BLaER1 treated with 17β-estradiol and CSF1 and Interleukin-3, amounts not matched to agents 10 nM and 100 nM (cell line): ENCODE data around the gene SV2A.
"Not testable (repeated sequence)": the region's sequence is repeated elsewhere in the genome, so short reads cannot be mapped to it uniquely, and the experiment has no call there.

Experiments
- H3K27ac ChIP-seq, 11 experiments: shearing (Covaris generic); formaldehyde crosslinking; 2 replicates each; pipeline ENCODE4 v1.8.1; 2022
- H3K27me3 ChIP-seq, 11 experiments: shearing (Covaris generic); formaldehyde crosslinking; 2 replicates each; pipeline ENCODE4 v1.8.1; 2022
- H3K36me3 ChIP-seq, 11 experiments: shearing (Covaris generic); formaldehyde crosslinking; 2 replicates each; pipeline ENCODE4 v1.8.1; 2022
- H3K4me1 ChIP-seq, 10 experiments: shearing (Covaris generic); formaldehyde crosslinking; 2 replicates each; pipeline ENCODE4 v1.8.1; 2022
- H3K4me2 ChIP-seq, 11 experiments: shearing (Covaris generic); formaldehyde crosslinking; 2 replicates each; pipeline ENCODE4 v1.8.1; 2022
- H3K4me3 ChIP-seq, 10 experiments: shearing (Covaris generic); formaldehyde crosslinking; 2 replicates each; pipeline ENCODE4 v1.8.1; 2022
- H3K9ac ChIP-seq, 11 experiments: shearing (Covaris generic); formaldehyde crosslinking; 2 replicates each; pipeline ENCODE4 v1.8.1; 2022
- H3K9me3 ChIP-seq, 11 experiments: shearing (Covaris generic); formaldehyde crosslinking; replicated peaks in 1 of 11; 2 replicates each; pipeline ENCODE4 v1.8.1; 2022
- H4K20me1 ChIP-seq, 11 experiments: shearing (Covaris generic); formaldehyde crosslinking; 2 replicates each; pipeline ENCODE4 v1.8.1; 2022
- Cebpa-rat ChIP-seq, 11 experiments: shearing (Covaris generic); IDR thresholded peaks; 2 replicates each; pipeline ENCODE4 v1.8.1; 2022

SV2A gene

GRCh38 chr1:149949911-149950310, 32.3 kb upstream of the SV2A start:
- Histone ChIP-seq H3K9ac (no peak overlapping the region), H3K9me3 (0 out of 22 replicates have a peak, but pooled peaks cover 0 to 3% (median 0%) of the 10 kb centered on the region in 11 experiments), H3K4me3 (no peak overlapping the region), H4K20me1 (no peaks in the 10 kb centered on the region), H3K4me1 (no peaks in the 10 kb centered on the region), H3K4me2 (no peak overlapping the region), H3K36me3 (no peaks in the 10 kb centered on the region), H3K27ac (no peak overlapping the region), H3K27me3 (no peaks in the 10 kb centered on the region)
- no peak for TF ChIP-seq Cebpa-rat (IDR thresholded peaks at IDR 0.05)

- no peaks in the 10 kb centered on the region for H3K9me3 ChIP-seq
- TF ChIP-seq Cebpa-rat (IDR thresholded peaks at IDR 0.05), result no peak
- H3K27ac ChIP-seq, result no peak overlapping the region
- no peak overlapping the region for H3K9ac ChIP-seq
- no peaks in the 10 kb centered on the region; a peak in 1 of 22 replicates for H3K27me3 ChIP-seq
- H3K4me3 ChIP-seq, result no peak overlapping the region
- no peaks in the 10 kb centered on the region for H3K36me3 ChIP-seq
- no peak overlapping the region for H3K4me2 ChIP-seq
- H4K20me1 ChIP-seq, result no peaks in the 10 kb centered on the region
- H3K4me1 ChIP-seq, result peaks cover 0 to 4% (median 0%) of the 10 kb centered on the region in 10 experiments; a peak in 3 of 20 replicates
These were observed 27.6 kb upstream of the SV2A start for GRCh38 chr1:149945206-149945605.

- H3K36me3 ChIP-seq, result no peaks in the 10 kb centered on the region
- no peaks in the 10 kb centered on the region; a peak in 1 of 22 replicates for H3K27me3 ChIP-seq
- peaks cover 0 to 27% (median 16%) of the 10 kb centered on the region in 10 experiments; a peak in 15 of 20 replicates for H3K4me1 ChIP-seq
- H4K20me1 ChIP-seq, result no peaks in the 10 kb centered on the region
- H3K4me2 ChIP-seq, result no peak overlapping the region
- no peak for TF ChIP-seq Cebpa-rat (IDR thresholded peaks at IDR 0.05)
- no peak overlapping the region for H3K4me3 ChIP-seq
- no peak overlapping the region for H3K9ac ChIP-seq
- H3K27ac ChIP-seq, result no peak overlapping the region
- H3K9me3 ChIP-seq, result no peaks in the 10 kb centered on the region
These were observed 25.2 kb upstream of the SV2A start for GRCh38 chr1:149942885-149943284.

DNA sequence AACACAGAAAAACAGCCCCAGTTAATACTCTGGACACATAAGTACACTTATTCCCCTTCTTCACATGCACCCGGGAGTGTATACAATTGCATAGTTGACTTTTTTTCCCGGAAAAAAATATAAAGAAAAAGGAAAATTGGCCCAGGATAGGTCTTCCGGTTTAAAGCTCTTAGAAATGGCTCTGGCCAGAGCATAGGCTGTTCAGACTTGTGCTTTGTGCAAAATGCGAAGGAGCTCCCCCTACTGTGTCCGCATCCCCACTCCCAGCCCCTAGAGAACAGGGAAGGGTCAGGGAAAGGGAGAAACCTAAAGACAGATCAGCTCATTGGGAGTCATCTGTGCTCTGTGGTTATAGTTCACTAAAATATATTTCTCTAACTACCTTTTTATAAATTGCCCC, 24.6 kb upstream of the SV2A start:
- Histone ChIP-seq H3K27ac (no peak overlapping the region), H3K4me1 (peaks cover 0 to 34% (median 22%) of the 10 kb centered on the region in 10 experiments; a peak in 15 of 20 replicates), H3K27me3 (no peaks in the 10 kb centered on the region; a peak in 1 of 22 replicates), H3K9ac (no peak overlapping the region), H4K20me1 (no peaks in the 10 kb centered on the region), H3K4me2 (no peak overlapping the region), H3K4me3 (no peak overlapping the region), H3K36me3 (no peaks in the 10 kb centered on the region), H3K9me3 (no peaks in the 10 kb centered on the region)
- TF ChIP-seq Cebpa-rat (IDR thresholded peaks at IDR 0.05), result no peak

DNA sequence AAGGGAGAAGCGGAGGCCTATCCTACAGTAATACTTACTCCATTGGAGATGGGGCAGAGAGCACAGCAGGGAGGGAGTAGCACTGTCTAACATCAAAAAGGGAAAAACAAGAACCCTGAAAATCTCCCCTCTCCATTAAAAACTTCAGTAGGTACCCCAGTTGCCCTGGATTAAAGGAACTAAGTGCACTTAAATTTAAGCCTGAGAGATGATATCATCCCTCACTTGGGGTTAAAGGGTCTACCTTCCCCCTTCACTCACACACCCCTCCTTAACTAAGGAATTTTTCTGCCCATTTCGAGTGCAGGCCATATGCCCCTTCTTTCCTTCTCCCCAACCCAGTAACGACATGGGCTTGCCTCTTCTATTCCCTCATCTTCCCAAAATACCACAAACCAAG, 22.8 kb upstream of the SV2A start:
- no peak for TF ChIP-seq Cebpa-rat (IDR thresholded peaks at IDR 0.05)
- Histone ChIP-seq H3K4me1 (peaks cover 0 to 52% (median 23%) of the 10 kb centered on the region in 10 experiments; a peak in 15 of 20 replicates), H3K27me3 (no peaks in the 10 kb centered on the region; a peak in 1 of 22 replicates), H3K9ac (no peak overlapping the region), H3K4me3 (no peak overlapping the region), H4K20me1 (no peaks in the 10 kb centered on the region), H3K27ac (0 out of 22 replicates have a peak overlapping the region, but pooled peaks of 1 of the 11 experiments have one; percentile 14), H3K36me3 (no peaks in the 10 kb centered on the region), H3K9me3 (no peaks in the 10 kb centered on the region), H3K4me2 (peak overlapping the region in 1 of 11 experiments; percentile 63; a peak in 1 of 22 replicates)

- H3K9me3 ChIP-seq, H3K36me3 ChIP-seq, H3K4me3 ChIP-seq, H4K20me1 ChIP-seq, H3K27me3 ChIP-seq: not testable (repeated sequence)
- Histone ChIP-seq H3K4me1 (peaks cover 0 to 63% (median 23%) of the 10 kb centered on the region in 10 experiments; a peak in 15 of 20 replicates), H3K9ac (peak overlapping the region in 1 of 11 experiments; percentile 14; a peak in 1 of 22 replicates), H3K27ac (peak overlapping the region in 1 of 11 experiments; percentile 37; a peak in 1 of 22 replicates), H3K4me2 (peak overlapping the region in 7 of 11 experiments; percentile 9 to 74 (median 62); a peak in 14 of 22 replicates)
These were observed 21.0 kb upstream of the SV2A start for GRCh38 chr1:149938668-149939003.

GRCh38 chr1:149937759-149938158, 20.1 kb upstream of the SV2A start:
- Histone ChIP-seq H3K4me1 (peaks cover 0 to 71% (median 23%) of the 10 kb centered on the region in 10 experiments; a peak in 15 of 20 replicates), H3K9me3 (no peaks in the 10 kb centered on the region), H3K27me3 (no peaks in the 10 kb centered on the region), H4K20me1 (no peaks in the 10 kb centered on the region), H3K4me3 (no peak overlapping the region), H3K4me2 (peak overlapping the region in 8 of 11 experiments; percentile 5 to 74 (median 62); a peak in 12 of 22 replicates), H3K9ac (no peak overlapping the region), H3K36me3 (no peaks in the 10 kb centered on the region), H3K27ac (no peak overlapping the region)
- no peak for TF ChIP-seq Cebpa-rat (IDR thresholded peaks at IDR 0.05)

- H3K4me2 ChIP-seq, result peak overlapping the region in 6 of 11 experiments; percentile 5 to 74 (median 62); a peak in 10 of 22 replicates
- H3K4me1 ChIP-seq, result peaks cover 0 to 77% (median 23%) of the 10 kb centered on the region in 10 experiments; a peak in 15 of 20 replicates
- H3K9ac ChIP-seq, result no peak overlapping the region
- H3K27ac ChIP-seq, result no peak overlapping the region
- no peaks in the 10 kb centered on the region for H4K20me1 ChIP-seq
- no peak overlapping the region for H3K4me3 ChIP-seq
- TF ChIP-seq Cebpa-rat (IDR thresholded peaks at IDR 0.05), result no peak
- H3K9me3 ChIP-seq, result no peaks in the 10 kb centered on the region
- no peaks in the 10 kb centered on the region for H3K36me3 ChIP-seq
- H3K27me3 ChIP-seq, result no peaks in the 10 kb centered on the region
These were observed 19.5 kb upstream of the SV2A start for GRCh38 chr1:149936992-149937705.

GRCh38 chr1:149936170-149936991, 18.7 kb upstream of the SV2A start, which contains the start of gene MTMR11:
Gene MTMR11, minus strand, starts transcription at chr1:149936879. Its CDS starts 232 bp downstream, at chr1:149936647.
- Histone ChIP-seq H4K20me1 (no peaks in the 10 kb centered on the region), H3K4me2 (peak within 1 kb of the TSS in 8 of 11 experiments; percentile 5 to 74 (median 62); a peak in 11 of 22 replicates), H3K9me3 (no peaks in the 10 kb centered on the region), H3K36me3 (no peaks in the 10 kb centered on the region), H3K9ac (no peak within 1 kb of the TSS), H3K4me1 (peaks cover 0 to 85% (median 27%) of the 10 kb centered on the region in 10 experiments; a peak in 15 of 20 replicates), H3K4me3 (no peak within 1 kb of the TSS), H3K27ac (peak within 1 kb of the TSS in 1 of 11 experiments; percentile 20; a peak in 1 of 22 replicates), H3K27me3 (no peaks in the 10 kb centered on the region)
- no peak for TF ChIP-seq Cebpa-rat (IDR thresholded peaks at IDR 0.05)
